ENCODE data around the gene NRXN3.

GRCh38 chr14:79660053-79660939 lies 1490.1 kb downstream of the NRXN3 start:
- TF ChIP-seq SUZ12 (IDR thresholded peaks at IDR 0.05) (no peak), ELF4 (IDR thresholded peaks at IDR 0.05) (no peak), BHLHE40 (IDR thresholded peaks at IDR 0.05; ENCODE audit: borderline replicate concordance) (no peak), PKNOX1 (IDR thresholded peaks at IDR 0.05) (no peak), FOXM1 (IDR thresholded peaks at IDR 0.05; ENCODE audit: borderline replicate concordance) (no peak), HDGF (IDR thresholded peaks at IDR 0.05; ENCODE audit: borderline replicate concordance) (no peak), NFRKB (IDR thresholded peaks at IDR 0.05) (no peak), TARDBP (IDR thresholded peaks at IDR 0.05) (no peak), LEF1 (IDR thresholded peaks at IDR 0.05; ENCODE audit: borderline replicate concordance) (no peak)

All from HEK293T (cell line).